Measurements from ENCODE around the gene MUC5B. TPM values are rescaled to one million over a fixed set of nuclear protein-coding genes. Genes with fewer than 3 reads are reported as not detected.
"Not testable (repeated sequence)": the region's sequence is repeated elsewhere in the genome, so short reads cannot be mapped to it uniquely, and the experiment has no call there.

The MUC5B gene
- total and polyA plus RNA-seq, 2 experiments from 2014 or later = not detected

DNA sequence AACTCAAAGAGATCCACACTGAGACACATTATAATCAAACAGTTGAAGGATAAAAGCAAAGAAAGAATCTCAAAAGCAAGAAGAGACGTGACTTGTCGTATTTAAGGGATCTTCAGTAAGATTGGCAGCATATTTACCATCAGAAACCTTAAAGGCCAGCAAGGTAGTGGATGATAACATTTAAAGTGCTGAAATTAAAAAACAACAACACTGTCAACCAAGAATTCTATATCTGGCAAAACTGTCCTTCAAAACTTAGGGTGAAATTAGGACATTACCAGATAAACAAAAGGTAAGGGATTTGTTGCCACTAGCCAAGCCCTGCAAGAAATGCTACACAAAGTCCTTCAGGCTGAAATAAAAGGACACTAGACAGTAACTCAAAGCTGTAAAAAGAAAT, 11.0 kb upstream of the MUC5B start:
- Histone ChIP-seq H3K4me2 (ENCODE audit: unreplicated experiment) (no peak overlapping the region), H3K9me3 (ENCODE audit: low read depth) (no peaks in the 10 kb centered on the region), H4K20me1 (ENCODE audit: insufficient read depth) (no peaks in the 10 kb centered on the region), H3K27ac (no peak overlapping the region), H3F3A (ENCODE audit: insufficient read depth) (no peaks in the 10 kb centered on the region), H2AFZ (no peak overlapping the region), H3K9ac (no peak overlapping the region), H3K4me3 (no peak overlapping the region), H3K27me3 (replicated peaks; ENCODE audit: insufficient read depth) (peaks cover 6% of the 10 kb centered on the region; the same call in 1 of the 2 replicates), H3K36me3 (ENCODE audit: low read depth) (no peaks in the 10 kb centered on the region), H3K4me1 (ENCODE audit: insufficient read depth) (no peaks in the 10 kb centered on the region), H3K79me2 (ENCODE audit: insufficient read depth) (no peaks in the 10 kb centered on the region), H3K9me2 (ENCODE audit: insufficient read depth) (no peaks in the 10 kb centered on the region)
- DNase-seq = no peak
- 19 to 29% methylated on average over 2 of the region's 2 CpGs for WGBS, 2 experiments (ENCODE audit: low coverage in 1 of 2, low lambda C conversion rate in 2 of 2, missing lambda C conversion rate in 2 of 2)
- in situ Hi-C loops (cut with MboI) = no loop called here
- TF ChIP-seq EZH2phosphoT487 (IDR thresholded peaks at IDR 0.05; ENCODE audit: insufficient read depth, low read depth) (no peak), EZH2 (IDR thresholded peaks at IDR 0.05; ENCODE audit: insufficient read depth, poor library complexity, severe bottlenecking) (no peak)

DNA sequence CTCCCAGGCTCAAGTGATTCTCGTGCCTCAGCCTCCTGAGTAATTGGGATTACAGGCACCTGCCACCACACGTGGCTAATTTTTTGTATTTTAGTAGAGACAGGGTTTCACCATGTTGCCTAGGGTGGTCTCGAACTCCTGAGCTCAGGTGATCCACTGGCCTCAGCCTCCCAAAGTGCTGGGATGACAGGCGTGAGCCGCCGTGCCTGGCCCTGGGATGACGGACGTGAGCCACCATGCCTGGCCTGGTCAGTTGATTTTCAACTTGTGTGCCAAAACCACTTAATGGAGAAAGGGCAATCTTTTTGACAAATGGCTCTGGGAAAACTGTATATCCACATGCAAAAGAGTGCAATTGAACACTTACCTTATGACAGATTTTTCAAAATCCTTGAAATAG, 7.0 kb upstream of the MUC5B start:
- H3K27me3 ChIP-seq (replicated peaks; ENCODE audit: insufficient read depth); H3F3A ChIP-seq (ENCODE audit: insufficient read depth); H4K20me1 ChIP-seq (ENCODE audit: insufficient read depth); H3K27ac ChIP-seq; H3K4me3 ChIP-seq; H3K9ac ChIP-seq; H3K4me1 ChIP-seq (ENCODE audit: insufficient read depth); DNase-seq; H3K9me3 ChIP-seq (ENCODE audit: low read depth); H3K36me3 ChIP-seq (ENCODE audit: low read depth); H3K9me2 ChIP-seq (ENCODE audit: insufficient read depth); in situ Hi-C loops (cut with MboI); H2AFZ ChIP-seq; H3K4me2 ChIP-seq (ENCODE audit: unreplicated experiment); H3K79me2 ChIP-seq (ENCODE audit: insufficient read depth): not testable (repeated sequence)
- 51 to 53% methylated on average over 8 of the region's 8 CpGs for WGBS, 2 experiments (ENCODE audit: low coverage in 1 of 2, low lambda C conversion rate in 2 of 2, missing lambda C conversion rate in 2 of 2)

DNA sequence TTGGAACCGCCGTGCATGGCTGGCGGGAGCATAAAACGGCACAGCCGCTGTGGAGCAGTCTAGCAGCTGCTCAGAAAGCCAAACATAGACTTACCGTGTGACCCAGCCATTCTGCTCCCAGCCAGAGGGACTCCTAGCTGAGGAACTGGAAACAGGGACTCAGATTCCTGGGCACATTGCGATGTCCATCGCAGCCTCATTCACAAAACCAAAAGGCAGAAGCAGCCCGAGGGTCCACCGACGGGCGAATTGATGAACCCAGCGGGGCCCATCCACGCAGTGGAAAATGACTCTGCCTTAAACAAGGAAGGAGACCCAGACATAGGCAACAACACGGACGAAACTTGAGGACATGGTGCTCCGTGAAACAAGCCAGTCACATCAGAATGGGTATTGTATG, 5.7 kb upstream of the MUC5B start:
- H3K4me1 ChIP-seq (ENCODE audit: insufficient read depth) = no peaks in the 10 kb centered on the region
- H3K9ac ChIP-seq = no peak overlapping the region
- H3K36me3 ChIP-seq (ENCODE audit: low read depth) = no peaks in the 10 kb centered on the region
- H3K27me3 ChIP-seq (replicated peaks; ENCODE audit: insufficient read depth) = peaks cover 12% of the 10 kb centered on the region; the same call in 1 of the 2 replicates
- H2AFZ ChIP-seq = no peak overlapping the region
- in situ Hi-C loops (cut with MboI) = no loop called here
- H3K79me2 ChIP-seq (ENCODE audit: insufficient read depth) = no peaks in the 10 kb centered on the region
- no peak overlapping the region for H3K4me3 ChIP-seq
- WGBS, 2 experiments (ENCODE audit: low coverage in 1 of 2, low lambda C conversion rate in 2 of 2, missing lambda C conversion rate in 2 of 2) = 74 to 79% methylated on average over 17 of the region's 17 CpGs
- no peaks in the 10 kb centered on the region for H3F3A ChIP-seq (ENCODE audit: insufficient read depth)
- no peaks in the 10 kb centered on the region for H3K9me3 ChIP-seq (ENCODE audit: low read depth)
- H3K9me2 ChIP-seq (ENCODE audit: insufficient read depth) = no peaks in the 10 kb centered on the region
- TF ChIP-seq EZH2phosphoT487 (IDR thresholded peaks at IDR 0.05; ENCODE audit: insufficient read depth, low read depth) (no peak), EZH2 (IDR thresholded peaks at IDR 0.05; ENCODE audit: insufficient read depth, poor library complexity, severe bottlenecking) (no peak)
- H4K20me1 ChIP-seq (ENCODE audit: insufficient read depth) = no peaks in the 10 kb centered on the region
- H3K27ac ChIP-seq = no peak overlapping the region
- no peak overlapping the region for H3K4me2 ChIP-seq (ENCODE audit: unreplicated experiment)
- no peak for DNase-seq

DNA sequence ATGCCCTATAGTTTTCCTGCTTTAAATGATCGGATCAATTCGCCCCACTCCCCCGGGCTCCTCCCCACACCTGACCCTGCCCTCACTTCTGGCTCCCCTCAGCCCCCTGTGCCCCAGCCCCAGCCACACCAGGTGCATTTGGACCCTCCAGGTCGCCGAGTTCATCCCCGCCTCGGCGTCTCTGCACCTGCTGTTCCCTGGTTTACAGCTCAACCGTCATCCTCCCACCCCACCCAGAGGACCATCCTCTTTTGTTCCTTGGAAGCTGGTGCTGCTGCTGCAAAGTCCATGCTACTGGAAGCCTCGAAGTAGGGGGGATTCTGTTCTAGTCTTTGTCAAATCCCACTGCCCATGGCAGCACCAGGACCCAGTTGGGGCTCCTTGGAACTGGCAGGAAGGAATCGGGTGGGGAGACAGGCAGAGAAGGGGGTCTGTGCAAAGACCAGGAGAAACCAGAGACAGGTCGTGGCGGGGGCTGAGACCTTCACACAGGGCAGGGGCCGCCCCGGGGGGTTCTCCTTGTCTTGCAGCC, 4.5 kb upstream of the MUC5B start:
- Histone ChIP-seq H3K9ac (no peak overlapping the region), H3K9me2 (ENCODE audit: insufficient read depth) (no peaks in the 10 kb centered on the region), H3K27ac (no peak overlapping the region), H3K36me3 (ENCODE audit: low read depth) (no peaks in the 10 kb centered on the region), H3K4me2 (ENCODE audit: unreplicated experiment) (no peak overlapping the region), H3K4me1 (ENCODE audit: insufficient read depth) (no peaks in the 10 kb centered on the region), H3K79me2 (ENCODE audit: insufficient read depth) (no peaks in the 10 kb centered on the region), H3F3A (ENCODE audit: insufficient read depth) (no peaks in the 10 kb centered on the region), H4K20me1 (ENCODE audit: insufficient read depth) (no peaks in the 10 kb centered on the region), H3K9me3 (ENCODE audit: low read depth) (no peaks in the 10 kb centered on the region), H2AFZ (no peak overlapping the region), H3K27me3 (replicated peaks; ENCODE audit: insufficient read depth) (peaks cover 12% of the 10 kb centered on the region; the same call in 1 of the 2 replicates), H3K4me3 (no peak overlapping the region)
- in situ Hi-C loops (cut with MboI) = no loop called here
- 69 to 75% methylated on average over 11 to 14 of the region's 15 CpGs for WGBS, 2 experiments (ENCODE audit: low coverage in 1 of 2, low lambda C conversion rate in 2 of 2, missing lambda C conversion rate in 2 of 2)
- TF ChIP-seq EZH2 (IDR thresholded peaks at IDR 0.05; ENCODE audit: insufficient read depth, poor library complexity, severe bottlenecking) = no peak
- TF ChIP-seq EZH2phosphoT487 (IDR thresholded peaks at IDR 0.05; ENCODE audit: insufficient read depth, low read depth) = no peak
- no peak for DNase-seq
